Measurements from ENCODE around the gene SLC25A42.

DNA sequence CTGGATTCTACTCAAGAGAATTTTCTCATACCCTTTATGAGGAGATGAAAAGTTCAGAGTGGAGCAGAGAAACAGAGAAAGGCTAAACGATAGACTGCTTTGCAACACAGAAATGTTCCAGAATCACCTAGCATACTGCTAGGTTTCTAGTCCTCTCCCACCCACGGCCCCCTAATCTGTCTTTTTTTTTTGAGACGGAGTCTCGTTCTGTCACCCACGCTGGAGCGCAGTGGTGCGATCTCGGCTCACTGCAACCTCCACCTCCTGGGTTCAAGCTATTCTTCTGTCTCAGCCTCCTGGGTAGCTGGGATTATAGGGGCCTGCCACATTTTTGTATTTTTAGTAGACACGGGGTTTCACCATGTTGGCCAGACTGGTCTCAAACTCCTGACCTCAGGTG is 35.3 kb upstream of the SLC25A42 start:
- no peak for TF ChIP-seq POLR2A (IDR thresholded peaks at IDR 0.05; ENCODE audit: low read length)
- TF ChIP-seq GATA1 (IDR thresholded peaks at IDR 0.05; ENCODE audit: low read depth, low read length): no peak
